NCI-H82 treated with DMSO at 0.1 percent for 48 hours (cell line): ENCODE data around the gene GABRA4.

Experiments
- DNase-seq: peaks from one replicate; lab custom pipeline; 2025; ENCODE audit not compliant: unreplicated experiment; lab: John Stamatoyannopoulos, UW

Gene GABRA4

GRCh38 chr4:46979726-46980125 is 13.7 kb downstream of the GABRA4 start:
- DNase-seq = no peak

DNA sequence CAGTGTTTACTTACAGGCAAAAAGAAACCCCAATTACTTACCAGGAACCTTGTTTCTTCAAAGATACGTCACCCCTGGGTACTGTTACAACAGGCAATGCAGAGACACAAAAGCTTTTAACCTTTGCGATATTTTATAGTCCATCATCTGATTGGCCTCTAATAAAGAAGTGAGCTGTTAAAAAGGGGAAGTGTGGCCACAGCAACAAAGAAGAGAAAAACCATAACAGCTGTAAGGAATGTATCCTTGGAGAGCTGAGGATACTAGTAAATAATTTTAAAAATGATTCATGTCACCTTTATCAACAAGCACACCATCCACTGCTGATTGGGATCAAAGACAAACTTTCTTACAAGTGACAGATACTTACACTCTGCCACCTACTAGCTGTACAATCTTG is 14.1 kb downstream of the GABRA4 start:
- DNase-seq = no peak

DNA sequence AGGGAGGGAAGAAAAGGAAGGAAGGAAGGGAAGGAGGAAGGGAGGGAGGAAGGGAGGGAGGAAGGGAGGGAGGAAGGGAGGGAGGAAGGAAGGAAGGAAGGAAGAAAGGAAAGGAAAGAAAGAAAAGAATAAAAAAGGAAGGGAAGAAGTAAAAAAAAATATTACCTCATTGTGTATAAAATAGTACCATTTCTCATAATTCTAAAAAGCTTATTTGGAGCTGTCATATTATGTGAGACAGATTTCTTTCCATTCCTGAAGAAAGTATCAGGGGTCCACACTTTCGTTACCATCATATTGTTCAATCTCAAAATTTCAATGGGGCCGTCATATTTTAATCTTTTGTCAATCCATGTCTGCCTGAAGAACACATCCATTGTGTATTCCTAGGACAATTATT is 16.1 kb downstream of the GABRA4 start:
- no peak for DNase-seq

GRCh38 chr4:46975812-46976553 is 17.4 kb downstream of the GABRA4 start:
- no peak for DNase-seq

DNA sequence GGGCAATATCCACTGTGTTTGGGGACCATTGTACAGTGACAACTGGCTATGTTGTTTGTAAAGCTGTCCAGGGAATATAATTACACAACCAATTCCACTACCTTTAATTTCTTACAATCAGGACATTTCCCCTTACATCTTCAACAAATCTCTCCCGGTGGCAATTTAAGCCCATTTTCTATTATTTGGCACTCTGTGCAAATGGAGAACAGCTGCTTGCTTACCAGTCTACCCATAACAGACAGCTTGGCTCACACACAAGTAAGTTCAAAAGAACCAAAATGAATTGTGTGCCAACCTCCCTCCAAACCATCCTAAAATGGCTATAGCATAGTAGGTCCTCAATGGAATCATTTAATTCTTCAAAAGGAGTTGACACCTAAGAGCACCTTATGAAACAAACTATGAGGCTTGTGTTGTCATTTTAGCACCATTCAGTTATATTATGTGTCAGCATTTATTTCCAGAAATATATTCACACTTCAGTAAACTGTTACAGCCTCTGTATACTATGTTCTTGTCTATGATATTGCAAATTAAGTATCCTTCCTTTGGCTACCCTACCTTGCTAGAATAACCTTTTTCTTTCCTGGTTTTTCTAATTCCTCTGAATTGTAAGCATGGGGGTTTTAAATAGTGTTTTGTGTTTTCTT is 18.4 kb downstream of the GABRA4 start:
- DNase-seq = no peak

DNA sequence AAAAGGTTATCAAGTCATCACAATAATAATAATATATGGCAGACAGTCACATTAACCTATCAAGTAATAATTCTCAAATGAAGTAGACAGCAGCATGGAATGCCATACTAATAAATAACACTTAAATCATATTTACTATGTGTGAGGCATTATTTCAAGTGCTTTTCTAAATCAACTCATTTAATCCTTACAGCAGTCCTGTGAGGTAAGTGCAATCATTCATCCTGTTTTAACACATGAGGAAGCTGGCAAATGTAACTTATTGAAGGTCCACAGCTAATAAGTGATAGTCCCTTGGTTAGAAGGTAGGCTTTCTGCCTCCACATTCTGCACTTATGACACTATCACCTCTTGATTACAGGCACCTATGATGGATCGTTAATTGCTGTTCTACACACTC is 24.5 kb downstream of the GABRA4 start:
- no peak for DNase-seq

DNA sequence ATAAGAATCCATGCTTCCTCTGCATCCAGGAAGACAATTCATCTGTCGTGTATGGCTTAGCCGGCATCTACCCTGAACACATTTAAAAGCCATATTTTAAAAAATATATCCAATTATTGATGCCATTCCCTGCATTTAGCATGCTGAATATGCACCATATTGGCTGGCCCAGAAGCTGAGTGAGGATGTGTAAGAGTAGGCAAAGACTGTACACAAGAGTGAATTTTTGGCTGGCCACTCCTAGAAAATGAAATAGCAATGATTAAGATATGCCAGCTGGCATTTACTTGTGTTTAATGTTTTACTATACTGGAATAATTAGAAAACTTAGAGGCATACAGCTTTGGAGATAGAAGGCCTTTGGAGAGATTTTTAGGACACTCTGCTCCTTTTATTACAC is 25.8 kb downstream of the GABRA4 start:
- no peak for DNase-seq

DNA sequence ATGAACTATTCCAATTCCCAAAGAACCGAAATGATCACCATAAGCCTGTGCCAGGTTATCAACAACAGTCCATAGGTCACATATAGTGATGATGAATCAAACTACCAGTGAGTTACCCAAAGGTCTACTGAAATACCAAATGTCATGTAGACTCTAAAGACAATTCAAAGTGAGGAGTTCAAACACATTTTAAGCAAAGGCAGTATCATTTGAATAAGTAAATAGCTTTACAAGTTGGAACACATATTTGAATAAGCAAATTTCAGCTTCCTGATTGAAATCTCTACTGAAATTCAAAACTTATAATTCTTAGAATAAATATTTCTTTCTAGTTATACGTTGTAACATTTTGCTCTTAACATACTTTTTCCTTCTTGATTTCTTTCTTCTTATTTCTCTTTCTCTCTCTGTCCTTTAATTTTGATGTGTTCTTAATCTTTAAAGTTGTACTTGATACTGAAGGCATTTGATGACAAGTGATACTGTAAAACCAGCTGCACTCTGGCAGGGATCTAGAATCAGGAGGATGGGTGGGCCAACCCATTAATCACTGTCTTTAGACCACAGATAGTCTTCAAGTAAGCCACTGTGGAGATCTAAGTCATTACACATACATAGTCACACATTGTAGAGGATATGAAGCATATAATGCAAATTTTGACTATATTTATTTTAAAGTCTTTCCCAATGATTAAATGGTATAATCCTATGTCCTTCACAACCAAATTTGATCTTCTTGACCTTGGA is 34.5 kb downstream of the GABRA4 start:
- no peak for DNase-seq

GRCh38 chr4:46956451-46956850 is 36.9 kb downstream of the GABRA4 start:
- DNase-seq = no peak

DNA sequence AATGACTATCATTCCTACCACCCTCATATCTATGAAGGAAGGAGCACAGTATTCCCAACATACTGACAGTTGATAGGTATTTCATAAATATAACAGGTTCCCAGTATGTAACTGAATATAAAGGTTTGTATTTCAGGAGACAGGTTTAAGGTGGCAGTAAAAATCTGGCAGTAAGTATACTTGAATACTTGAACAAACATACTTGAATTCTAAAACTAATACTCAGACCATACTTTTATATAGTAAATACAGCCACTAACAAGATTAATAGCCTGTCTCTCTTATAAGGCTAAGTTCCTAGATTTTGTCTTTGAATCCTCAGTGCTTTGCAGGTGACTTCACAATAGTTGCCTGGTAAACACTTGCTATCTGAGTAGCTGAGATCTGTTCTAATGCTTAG is 37.8 kb downstream of the GABRA4 start:
- DNase-seq = no peak

- DNase-seq = no peak
Observed at GRCh38 chr4:46954643-46955042, 38.7 kb downstream of the GABRA4 start.

GRCh38 chr4:46953564-46953963 is 39.8 kb downstream of the GABRA4 start:
- DNase-seq = no peak

DNA sequence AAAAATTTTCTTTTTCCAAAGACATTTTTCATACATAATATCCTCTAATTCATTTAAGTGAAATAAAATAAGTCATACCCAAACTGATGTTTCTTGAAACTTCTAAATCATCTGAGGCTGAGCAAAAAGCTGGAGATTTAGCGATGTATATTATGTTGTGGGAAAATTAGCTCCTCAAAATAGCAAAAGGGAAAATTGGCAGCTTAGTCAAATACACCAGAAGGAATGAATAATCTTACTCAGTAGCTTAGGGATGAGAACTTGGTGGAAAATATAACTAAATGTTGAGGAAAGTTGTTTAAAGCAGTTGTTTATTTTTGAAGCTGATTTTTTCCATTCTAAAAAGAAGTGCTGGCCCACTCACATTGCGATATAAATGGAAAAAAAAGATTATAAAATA is 40.9 kb downstream of the GABRA4 start:
- no peak for DNase-seq

DNA sequence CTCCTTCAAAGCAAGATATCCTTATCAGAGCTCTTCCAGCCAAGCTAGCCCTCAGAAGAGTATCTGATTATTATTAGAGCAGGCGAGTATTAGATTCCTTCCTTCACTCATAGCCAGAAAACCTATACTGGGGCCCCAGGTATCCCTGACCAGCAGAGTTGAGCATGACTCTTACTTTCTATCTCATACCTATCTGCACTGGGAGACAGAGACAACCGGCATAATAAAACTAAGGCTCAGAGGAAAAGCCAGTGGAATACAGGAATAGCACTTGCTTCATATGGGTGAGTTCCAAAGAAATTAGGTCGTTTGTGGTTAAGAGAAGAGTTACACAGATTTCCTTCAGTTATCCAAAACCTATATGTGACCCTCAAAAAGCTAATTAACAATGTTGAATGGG is 42.6 kb downstream of the GABRA4 start:
- DNase-seq = no peak

- DNase-seq = no peak
Observed at GRCh38 chr4:46949822-46950221, 43.6 kb downstream of the GABRA4 start.

DNA sequence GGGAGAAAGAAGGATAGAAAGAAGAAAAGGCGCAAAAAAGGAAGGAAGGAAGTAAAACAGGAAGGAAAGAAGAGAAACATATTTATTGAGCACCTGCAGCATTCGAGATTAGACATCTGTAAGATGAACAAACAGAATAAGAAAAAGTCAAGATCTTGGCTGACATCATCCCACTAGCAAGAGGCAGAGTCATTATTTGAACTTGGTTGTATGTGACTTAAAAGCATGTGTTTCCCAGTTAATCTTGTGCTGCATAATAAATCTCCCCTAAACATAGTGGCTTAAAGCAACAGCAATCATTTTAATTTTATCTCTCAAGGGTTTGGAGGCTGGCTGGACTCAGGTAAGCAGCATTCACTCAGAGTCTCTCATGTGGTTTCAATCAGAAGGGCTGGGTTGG is 45.8 kb downstream of the GABRA4 start:
- no peak for DNase-seq

DNA sequence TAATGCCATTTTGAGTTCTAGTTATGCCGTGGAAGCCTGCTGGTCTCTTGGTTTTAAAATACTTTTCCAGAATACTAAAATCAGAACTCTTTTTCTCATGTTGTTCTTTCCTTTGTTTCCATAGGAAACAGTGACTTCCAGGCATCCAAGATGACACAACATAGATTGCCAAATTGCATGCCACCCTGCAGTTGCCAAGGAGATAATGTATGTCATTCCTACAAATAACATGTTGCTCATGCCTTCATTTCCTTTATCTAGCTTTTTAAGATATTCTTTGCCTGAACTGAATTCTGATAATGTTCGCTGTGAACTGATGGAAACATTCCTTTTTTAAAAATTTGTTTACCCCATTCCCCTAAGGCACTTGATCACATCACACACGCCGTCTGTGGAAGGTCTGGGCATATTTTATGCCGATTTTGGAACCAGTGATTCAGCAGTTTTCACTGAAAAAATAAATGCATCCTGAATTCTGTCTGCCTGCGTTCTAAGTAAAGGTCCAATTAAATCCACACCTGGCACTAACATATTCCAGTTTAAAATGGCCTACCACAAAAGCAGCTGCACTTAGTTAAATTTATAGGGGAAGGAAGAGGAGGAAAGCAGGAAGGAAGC is 46.4 kb downstream of the GABRA4 start:
- DNase-seq = no peak

GRCh38 chr4:46945062-46945461 is 48.3 kb downstream of the GABRA4 start:
- no peak for DNase-seq

GRCh38 chr4:46944345-46944744 is 49.0 kb downstream of the GABRA4 start:
- no peak for DNase-seq

- DNase-seq = no peak
Observed at GRCh38 chr4:46937493-46937892, 55.9 kb downstream of the GABRA4 start.

DNA sequence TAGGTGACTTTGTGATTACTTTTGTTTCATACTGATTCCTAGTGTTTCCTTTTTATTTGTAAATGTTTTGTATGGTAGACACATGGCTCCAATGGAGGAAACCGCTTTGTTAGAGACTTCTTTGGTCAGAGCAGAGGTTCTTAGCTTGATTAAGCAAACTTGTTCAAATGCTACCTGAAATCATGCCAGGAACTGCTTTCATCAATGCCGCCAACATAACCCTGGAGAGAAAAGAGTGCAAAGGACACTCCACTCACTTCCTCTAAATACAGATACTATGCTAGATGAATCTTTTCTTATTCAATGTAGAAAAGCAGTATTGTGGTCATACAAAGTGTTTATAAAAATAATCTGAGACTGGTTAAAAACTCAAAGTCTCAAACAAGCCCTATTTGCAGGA is 58.7 kb downstream of the GABRA4 start:
- no peak for DNase-seq

DNA sequence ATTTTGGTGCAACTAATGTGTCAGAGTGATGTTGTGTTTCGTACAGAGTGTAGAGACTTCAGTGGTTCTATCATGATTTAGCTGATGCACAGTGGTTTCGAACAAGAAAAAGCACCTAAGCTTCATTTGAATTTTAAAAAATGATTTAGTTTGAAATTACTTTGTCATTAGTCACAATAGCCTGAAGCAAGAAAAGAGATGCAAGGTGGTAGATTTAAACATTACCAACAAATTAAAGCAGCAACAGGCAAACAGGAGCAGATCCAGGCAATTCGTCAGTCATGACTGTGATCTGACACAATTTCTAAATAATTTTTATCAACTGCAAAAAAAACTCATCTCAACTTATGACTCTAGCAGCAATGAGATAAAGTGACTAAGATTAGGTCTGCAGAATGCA is 59.7 kb downstream of the GABRA4 start:
- no peak for DNase-seq
